B cell (primary cell): Measurements from ENCODE around the gene CNRIP1. TPM values are rescaled to one million over a fixed set of nuclear protein-coding genes. Genes with fewer than 3 reads are reported as not detected.
"Not testable (repeated sequence)": the region's sequence is repeated elsewhere in the genome, so short reads cannot be mapped to it uniquely, and the experiment has no call there.

Experiments
- ATAC-seq: fragments of 200-7000 bp; cut with Tn5 transposase; one replicate; pipeline ENCODE4 v1.10.0; 2021; ENCODE audit warnings: low read depth, mild to moderate bottlenecking, moderate number of reproducible peaks, moderate library complexity
- CTCF ChIA-PET: fragments of 350-600 bp; sonication (Branson Sonifier 250); formaldehyde crosslinking; loops from one replicate; lab custom pipeline; 2021; ENCODE audit warnings: antibody characterized with exemption, inconsistent platforms; lab: Charles Lee
- POLR2A ChIA-PET: fragments of 350-600 bp; sonication (Branson Sonifier 250); formaldehyde crosslinking; loops from one replicate; lab custom pipeline; 2021; ENCODE audit warnings: antibody characterized with exemption; lab: Charles Lee
- DNase-seq: peaks from one replicate; pipeline ENCODE4 v3.0.0; 2013
- H2AFZ ChIP-seq: 2 replicates; pipeline ENCODE4 v1.6.1; 2012; ENCODE audit warnings: mild to moderate bottlenecking, low read depth, low read length; ENCODE audit not compliant: insufficient read depth, poor library complexity, severe bottlenecking
- H3K27ac ChIP-seq, 2 donors: 1 replicate in 1 of 2; 2 replicates in 1 of 2; pipeline ENCODE4 v1.5.1; 2012 to 2013; ENCODE audit warnings: low read length in 2 of 2, mild to moderate bottlenecking in 2 of 2, moderate library complexity in 1 of 2
- H3K27me3 ChIP-seq, 4 experiments: fragments of 200-600 bp in 1 of 4; sonication (generic) in 1 of 4; replicated peaks in 1 of 4; 1 replicate in 2 of 4; 2 replicates in 2 of 4; pipeline versions ENCODE4 v1.6.1 to v1.7.0; 2013 to 2016; ENCODE audit warnings: low read length in 3 of 4, mild to moderate bottlenecking in 2 of 4, mixed read lengths in 1 of 4, moderate library complexity in 1 of 4; ENCODE audit not compliant: insufficient read depth in 4 of 4, control insufficient read depth in 3 of 4; ENCODE audit errors: control extremely low read depth in 1 of 4
- H3K36me3 ChIP-seq, 2 experiments: replicated peaks in 1 of 2; 1 replicate in 1 of 2; 2 replicates in 1 of 2; pipeline versions ENCODE4 v1.6.1 to v1.7.1; 2013; ENCODE audit warnings: low read length in 1 of 2; ENCODE audit not compliant: insufficient read depth in 2 of 2, control insufficient read depth in 1 of 2; ENCODE audit errors: control extremely low read depth in 1 of 2, extremely low read depth in 1 of 2
- H3K4me1 ChIP-seq, 2 donors: fragments of 200-600 bp in 1 of 2; sonication (generic) in 1 of 2; 1 replicate in 1 of 2; 2 replicates in 1 of 2; pipeline versions ENCODE4 v1.5.1 to v1.6.1; 2013 to 2017; ENCODE audit warnings: low read length in 2 of 2; ENCODE audit not compliant: control insufficient read depth in 2 of 2, insufficient read depth in 2 of 2
- H3K4me2 ChIP-seq: replicated peaks from 2 replicates; pipeline ENCODE3; 2012; ENCODE audit warnings: mild to moderate bottlenecking, low read depth, low read length; ENCODE audit not compliant: poor library complexity, severe bottlenecking
- H3K4me3 ChIP-seq, 5 experiments: fragments of 200-600 bp in 1 of 5; sonication (generic) in 1 of 5; 1 replicate in 3 of 5; 2 replicates in 2 of 5; pipeline versions ENCODE4 v1.5.1 to v1.7.0; 2011 to 2016; ENCODE audit warnings: low read length in 4 of 5, mild to moderate bottlenecking in 4 of 5, low read depth in 2 of 5, control low read depth in 1 of 5, moderate library complexity in 1 of 5; ENCODE audit not compliant: insufficient read depth in 1 of 5; ENCODE audit errors: control extremely low read depth in 1 of 5, extremely low read depth in 1 of 5
- H3K79me2 ChIP-seq: fragments of 200-600 bp; sonication (generic); one replicate; pipeline ENCODE4 v1.6.0; 2016; ENCODE audit warnings: low read length; ENCODE audit not compliant: control insufficient read depth, insufficient read depth
- H3K9ac ChIP-seq: fragments of 200-600 bp; sonication (generic); 2 replicates; pipeline ENCODE4 v1.6.1; 2017; ENCODE audit warnings: mild to moderate bottlenecking, low read length, moderate library complexity
- H3K9me3 ChIP-seq, 3 donors: one replicate each; pipeline versions ENCODE4 v1.6.1 to v1.7.1; 2013; ENCODE audit warnings: low read length in 2 of 3; ENCODE audit not compliant: control insufficient read depth in 2 of 3, insufficient read depth in 1 of 3; ENCODE audit errors: control extremely low read depth in 1 of 3
- H4K20me1 ChIP-seq: 2 replicates; pipeline ENCODE4 v1.6.0; 2012; ENCODE audit warnings: mild to moderate bottlenecking, low read length; ENCODE audit not compliant: insufficient read depth, control insufficient read depth, poor library complexity, severe bottlenecking
- H3K27ac Mint-ChIP-seq: one replicate; pipeline ENCODE4 v1.8.0; 2021; ENCODE audit warnings: mixed read lengths
- H3K27me3 Mint-ChIP-seq: one replicate; pipeline ENCODE4 v1.8.0; 2021; ENCODE audit warnings: mixed read lengths
- H3K4me1 Mint-ChIP-seq: one replicate; pipeline ENCODE4 v1.8.0; 2021; ENCODE audit warnings: mixed read lengths
- H3K4me3 Mint-ChIP-seq: one replicate; pipeline ENCODE4 v1.8.0; 2021; ENCODE audit warnings: mixed read lengths
- H3K9me3 Mint-ChIP-seq: one replicate; pipeline ENCODE4 v1.8.0; 2022; ENCODE audit warnings: mixed read lengths; ENCODE audit not compliant: insufficient read depth
- CTCF ChIP-seq: fragments of 200-600 bp; IDR thresholded peaks from one replicate; pipeline ENCODE4 v1.8.0; 2022; ENCODE audit warnings: antibody characterized with exemption, mild to moderate bottlenecking
- EZH2 ChIP-seq: IDR thresholded peaks from 2 replicates; pipeline ENCODE4 v1.6.1; 2012; ENCODE audit warnings: borderline replicate concordance, low read depth, mild to moderate bottlenecking, moderate library complexity, low read length; ENCODE audit not compliant: insufficient read depth, poor library complexity, severe bottlenecking
- WGBS: methylation state at CpG from one replicate; pipeline ENCODE4 v1.1.5; 2013; ENCODE audit warnings: missing lambda C conversion rate; ENCODE audit not compliant: insufficient coverage; 5-methylcytosine and 5-hydroxymethylcytosine counted together
- intact Hi-C: fragments of 100-400 bp; cut with micrococcal nuclease; formaldehyde crosslinking; loops from one replicate; pipeline ENCODE4 v1.10.0; 2022
- polyA plus RNA-seq: library from polyadenylated mRNA; depleted of rRNA; stranded (reverse); fragments of >200 nt; gene quantifications from 2 replicates; pipeline ENCODE4 v1.2.3, GENCODE V29; 2012
- total RNA-seq, 2 donors: library from RNA; stranded (reverse); fragments of 120-200 nt in 1 of 2; gene quantifications; 1 replicate in 1 of 2; 2 replicates in 1 of 2; pipeline versions ENCODE4 v1.2.3 to v1.2.4, GENCODE V29; 2013 to 2022

The CNRIP1 gene
- total and polyA plus RNA-seq, 2 donors (not counting 1 experiment from before 2014, with no cell fraction given) = not detected

DNA sequence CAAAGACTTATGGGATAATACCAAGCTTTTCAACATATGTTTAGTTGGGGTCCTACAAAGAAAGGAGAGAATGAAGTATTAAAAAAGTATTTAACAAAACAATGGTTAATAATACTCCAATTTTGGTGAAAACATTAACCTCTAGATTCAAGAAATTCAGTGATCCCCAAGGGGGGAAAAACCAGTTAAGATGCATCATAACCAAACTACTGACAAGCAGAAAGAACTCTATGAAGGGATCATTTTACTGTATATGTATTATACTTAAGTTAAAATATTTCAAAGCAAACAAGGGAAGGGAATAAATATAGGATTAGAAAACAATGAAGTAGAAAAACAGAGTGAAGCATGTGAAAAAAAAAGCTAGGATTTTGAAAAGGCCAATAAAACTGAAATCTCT is 8.7 kb downstream of the CNRIP1 start:
- H3K27me3 ChIP-seq = peaks cover 0 to 7% (median 2%) of the 10 kb centered on the region in 4 experiments

DNA sequence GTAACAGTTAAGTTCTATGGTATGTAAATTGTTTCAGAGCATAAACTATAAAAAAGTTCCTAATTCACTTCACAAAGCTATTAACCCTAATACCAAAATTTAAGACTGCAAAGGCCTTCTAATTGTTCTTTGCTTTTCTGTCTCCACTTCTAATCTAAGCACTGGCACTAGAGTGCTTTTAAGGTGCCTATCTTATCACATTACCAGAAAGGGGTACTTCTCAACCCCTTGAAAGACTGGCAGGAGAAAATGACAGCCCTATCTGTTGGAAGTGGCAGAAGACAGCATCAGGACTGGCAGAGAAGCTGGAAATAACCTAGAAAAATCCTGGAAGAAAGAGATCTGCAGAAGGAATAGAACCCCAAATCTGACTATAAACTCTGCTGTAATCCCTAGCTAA is 10.3 kb downstream of the CNRIP1 start:
- H3K4me3 Mint-ChIP-seq = no peak overlapping the region
- H4K20me1 ChIP-seq = no peaks in the 10 kb centered on the region
- H3K4me3 ChIP-seq = no peak overlapping the region
- TF ChIP-seq EZH2 (no peak), CTCF (no peak)
- DNase-seq = no peak
- H3K4me2 ChIP-seq = no peak overlapping the region
- H3K27me3 ChIP-seq = peaks cover 0 to 7% (median under 1%) of the 10 kb centered on the region in 4 experiments
- H3K9ac ChIP-seq = no peak overlapping the region
- intact Hi-C loops = no loop called here
- peaks cover 0 to 2% (median 0%) of the 10 kb centered on the region in 3 donors for H3K9me3 ChIP-seq
- H3K36me3 ChIP-seq = no peaks in the 10 kb centered on the region
- H3K27ac Mint-ChIP-seq = no peak overlapping the region
- H3K27me3 Mint-ChIP-seq = peaks cover 4% of the 10 kb centered on the region
- ATAC-seq = no peak
- H3K79me2 ChIP-seq = no peaks in the 10 kb centered on the region
- no peaks in the 10 kb centered on the region for H3K4me1 Mint-ChIP-seq
- no peak overlapping the region for H2AFZ ChIP-seq
- H3K9me3 Mint-ChIP-seq = no peaks in the 10 kb centered on the region
- no peaks in the 10 kb centered on the region for H3K4me1 ChIP-seq
- CTCF ChIA-PET = interaction anchor here (0.9 to 2.1 kb wide), 5 partner anchors 10 to 132 kb away, joined by 3 to 10 read pairs (median 3); partner anchors contain the start of gene CNRIP1
- no peak overlapping the region for H3K27ac ChIP-seq
- POLR2A ChIA-PET = no interaction called here

More for the DNA sequence above, 8.7 kb downstream of the CNRIP1 start:
- intact Hi-C loops = no loop called here
- Histone ChIP-seq H3K4me3 (no peak overlapping the region), H3K4me2 (no peak overlapping the region), H3K4me1 (no peaks in the 10 kb centered on the region), H3K9me3 (peaks cover 0 to 4% (median 0%) of the 10 kb centered on the region in 3 donors), H3K36me3 (no peaks in the 10 kb centered on the region), H3K79me2 (no peaks in the 10 kb centered on the region), H3K9ac (no peak overlapping the region), H4K20me1 (no peaks in the 10 kb centered on the region), H3K27ac (no peak overlapping the region), H2AFZ (no peak overlapping the region)
- H3K4me3 Mint-ChIP-seq = no peak overlapping the region
- H3K4me1 Mint-ChIP-seq = no peaks in the 10 kb centered on the region
- H3K27ac Mint-ChIP-seq = no peak overlapping the region
- H3K27me3 Mint-ChIP-seq = peaks cover 11% of the 10 kb centered on the region
- ATAC-seq = no peak
- no peak for DNase-seq
- H3K9me3 Mint-ChIP-seq = no peaks in the 10 kb centered on the region
- ChIA-PET CTCF (interaction anchor here (2.1 kb wide), 1 partner anchor 19 kb away, joined by 10 read pairs; no protein-coding TSS in a partner anchor), POLR2A (no interaction called here)
- no peak for TF ChIP-seq EZH2
- TF ChIP-seq CTCF = no peak

DNA sequence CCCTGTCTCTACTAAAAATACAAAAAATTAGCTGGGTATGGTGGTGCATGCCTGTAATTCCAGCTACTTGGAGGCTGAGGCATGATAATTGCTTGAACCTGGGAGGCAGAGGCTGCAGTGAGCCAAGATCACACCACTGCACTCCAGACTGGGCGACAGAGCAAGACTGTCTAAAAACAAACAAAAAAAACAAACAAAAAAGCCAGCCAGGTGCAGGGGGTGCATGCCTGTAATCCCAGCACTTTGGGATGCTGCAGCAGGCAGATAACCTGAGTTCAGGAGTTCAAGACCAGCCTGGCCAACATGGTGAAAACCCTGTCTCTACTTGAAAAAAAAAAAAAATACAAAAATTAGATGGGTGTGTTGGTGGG is 15.9 kb downstream of the CNRIP1 start:
- 100% methylated on average over 1 of the region's 1 CpG for WGBS
- H3K4me3 ChIP-seq, H2AFZ ChIP-seq, ATAC-seq, H3K79me2 ChIP-seq, H3K9me3 ChIP-seq, H3K27me3 Mint-ChIP-seq, H3K4me2 ChIP-seq, H3K4me1 Mint-ChIP-seq, H3K9ac ChIP-seq, H3K4me3 Mint-ChIP-seq, H3K27ac ChIP-seq, intact Hi-C loops, H3K9me3 Mint-ChIP-seq, H3K27me3 ChIP-seq, H3K36me3 ChIP-seq, H4K20me1 ChIP-seq, H3K27ac Mint-ChIP-seq, DNase-seq, H3K4me1 ChIP-seq: not testable (repeated sequence)
- CTCF ChIA-PET = interaction anchor here (1.2 kb wide), 1 partner anchor 10 kb away, joined by 3 read pairs; no protein-coding TSS in a partner anchor
- POLR2A ChIA-PET = interaction anchor here (0.7 kb wide), 1 partner anchor 460 kb away, joined by 3 read pairs; no protein-coding TSS in a partner anchor
